ENCODE results near the gene ZNF865.

ZNF865 gene

GRCh38 chr19:55626350-55626749 is 20.9 kb downstream of the ZNF865 start:
- DNase-seq = no peak

GRCh38 chr19:55632463-55632834 is 27.0 kb downstream of the ZNF865 start:
- peak; percentile 98 for DNase-seq

- DNase-seq = no peak
Observed at GRCh38 chr19:55633861-55634260, 28.4 kb downstream of the ZNF865 start.

GRCh38 chr19:55635334-55635717 is 29.9 kb downstream of the ZNF865 start:
- no peak for DNase-seq

GRCh38 chr19:55635856-55636440 is 30.5 kb downstream of the ZNF865 start:
- no peak for DNase-seq

- no peak for DNase-seq
Observed at GRCh38 chr19:55636723-55637122, 31.3 kb downstream of the ZNF865 start.

- DNase-seq = no peak
Observed at GRCh38 chr19:55637534-55637933, 32.1 kb downstream of the ZNF865 start.

- no peak for DNase-seq
Observed at GRCh38 chr19:55638864-55639359, 33.5 kb downstream of the ZNF865 start.

- DNase-seq = peak; percentile 56
Observed at GRCh38 chr19:55640043-55640576, 34.7 kb downstream of the ZNF865 start.

GRCh38 chr19:55640577-55641425 is 35.4 kb downstream of the ZNF865 start, which contains the start of gene ZNF580:
Gene ZNF580 (plus strand): TSS chr19:55641002. CDS start chr19:55642509, 1,507 bp downstream.
- peak; percentile 57 for DNase-seq

GRCh38 chr19:55641426-55642152 is 36.1 kb downstream of the ZNF865 start:
- no peak for DNase-seq

- no peak for DNase-seq
Observed at GRCh38 chr19:55642153-55643002, 36.9 kb downstream of the ZNF865 start.

GRCh38 chr19:55643003-55643886 is 37.8 kb downstream of the ZNF865 start, which contains the start of gene ZNF581:
Gene ZNF581 (plus strand): TSS chr19:55643649. CDS start chr19:55644572, 923 bp downstream.
- DNase-seq = peak; percentile 52

- no peak for DNase-seq
Observed at GRCh38 chr19:55643887-55644176, 38.4 kb downstream of the ZNF865 start.

GRCh38 chr19:55644191-55644833 is 38.9 kb downstream of the ZNF865 start:
- no peak for DNase-seq

GRCh38 chr19:55644842-55645511 is 39.5 kb downstream of the ZNF865 start:
- DNase-seq = no peak

GRCh38 chr19:55645512-55645881 is 40.0 kb downstream of the ZNF865 start:
- DNase-seq = no peak

GRCh38 chr19:55646889-55647731 is 41.7 kb downstream of the ZNF865 start:
- DNase-seq = no peak

All from NCI-H1694 (cell line).